Measurements from ENCODE around the gene HLCS.

The HLCS gene

GRCh38 chr21:36902793-36903192 lies 63.7 kb downstream of the HLCS start:
- Histone ChIP-seq H3K9ac (ENCODE audit: low read length) (no peak overlapping the region), H3K27me3 (ENCODE audit: control insufficient read depth, insufficient read depth, low read length) (no peaks in the 10 kb centered on the region), H3K4me3 (ENCODE audit: low read length) (no peak overlapping the region), H3K9me3 (ENCODE audit: control insufficient read depth, low read length) (no peaks in the 10 kb centered on the region), H3K36me3 (ENCODE audit: control insufficient read depth, insufficient read depth, low read length) (no peaks in the 10 kb centered on the region), H3K4me1 (ENCODE audit: control insufficient read depth, insufficient read depth, low read length) (no peaks in the 10 kb centered on the region)

- Histone ChIP-seq H3K9me3 (ENCODE audit: control insufficient read depth, low read length) (no peaks in the 10 kb centered on the region), H3K9ac (ENCODE audit: low read length) (no peak overlapping the region), H3K4me1 (ENCODE audit: control insufficient read depth, insufficient read depth, low read length) (no peaks in the 10 kb centered on the region), H3K4me3 (ENCODE audit: low read length) (no peak overlapping the region), H3K27me3 (ENCODE audit: control insufficient read depth, insufficient read depth, low read length) (no peaks in the 10 kb centered on the region), H3K36me3 (ENCODE audit: control insufficient read depth, insufficient read depth, low read length) (no peaks in the 10 kb centered on the region)
Observed at GRCh38 chr21:36902331-36902730, 64.1 kb downstream of the HLCS start.

GRCh38 chr21:36901575-36901974 lies 64.9 kb downstream of the HLCS start:
- no peak overlapping the region for H3K9ac ChIP-seq (ENCODE audit: low read length)

GRCh38 chr21:36893581-36893980 lies 72.9 kb downstream of the HLCS start:
- H3K36me3 ChIP-seq (ENCODE audit: control insufficient read depth, insufficient read depth, low read length) = no peaks in the 10 kb centered on the region
- H3K9me3 ChIP-seq (ENCODE audit: control insufficient read depth, low read length) = no peaks in the 10 kb centered on the region
- no peaks in the 10 kb centered on the region for H3K27me3 ChIP-seq (ENCODE audit: control insufficient read depth, insufficient read depth, low read length)
- H3K9ac ChIP-seq (ENCODE audit: low read length) = no peak overlapping the region
- no peaks in the 10 kb centered on the region for H3K4me1 ChIP-seq (ENCODE audit: control insufficient read depth, insufficient read depth, low read length)
- no peak overlapping the region for H3K4me3 ChIP-seq (ENCODE audit: low read length)

More at GRCh38 chr21:36901575-36901974, 64.9 kb downstream of the HLCS start:
- Histone ChIP-seq H3K4me3 (ENCODE audit: low read length) (no peak overlapping the region), H3K4me1 (ENCODE audit: control insufficient read depth, insufficient read depth, low read length) (no peaks in the 10 kb centered on the region), H3K36me3 (ENCODE audit: control insufficient read depth, insufficient read depth, low read length) (no peaks in the 10 kb centered on the region), H3K9me3 (ENCODE audit: control insufficient read depth, low read length) (no peaks in the 10 kb centered on the region), H3K27me3 (ENCODE audit: control insufficient read depth, insufficient read depth, low read length) (no peaks in the 10 kb centered on the region)

GRCh38 chr21:36892201-36892600 lies 74.3 kb downstream of the HLCS start:
- H3K4me1 ChIP-seq (ENCODE audit: control insufficient read depth, insufficient read depth, low read length) = no peaks in the 10 kb centered on the region
- H3K27me3 ChIP-seq (ENCODE audit: control insufficient read depth, insufficient read depth, low read length) = no peaks in the 10 kb centered on the region
- H3K9me3 ChIP-seq (ENCODE audit: control insufficient read depth, low read length) = no peaks in the 10 kb centered on the region
- no peak overlapping the region for H3K4me3 ChIP-seq (ENCODE audit: low read length)
- H3K9ac ChIP-seq (ENCODE audit: low read length) = no peak overlapping the region
- H3K36me3 ChIP-seq (ENCODE audit: control insufficient read depth, insufficient read depth, low read length) = no peaks in the 10 kb centered on the region

GRCh38 chr21:36891692-36892091 lies 74.8 kb downstream of the HLCS start:
- no peaks in the 10 kb centered on the region for H3K4me1 ChIP-seq (ENCODE audit: control insufficient read depth, insufficient read depth, low read length)
- H3K27me3 ChIP-seq (ENCODE audit: control insufficient read depth, insufficient read depth, low read length) = no peaks in the 10 kb centered on the region
- no peak overlapping the region for H3K9ac ChIP-seq (ENCODE audit: low read length)
- no peaks in the 10 kb centered on the region for H3K36me3 ChIP-seq (ENCODE audit: control insufficient read depth, insufficient read depth, low read length)
- H3K4me3 ChIP-seq (ENCODE audit: low read length) = no peak overlapping the region
- no peaks in the 10 kb centered on the region for H3K9me3 ChIP-seq (ENCODE audit: control insufficient read depth, low read length)

GRCh38 chr21:36891121-36891520 lies 75.3 kb downstream of the HLCS start:
- Histone ChIP-seq H3K9ac (ENCODE audit: low read length) (no peak overlapping the region), H3K4me3 (ENCODE audit: low read length) (no peak overlapping the region), H3K4me1 (ENCODE audit: control insufficient read depth, insufficient read depth, low read length) (no peaks in the 10 kb centered on the region), H3K27me3 (ENCODE audit: control insufficient read depth, insufficient read depth, low read length) (no peaks in the 10 kb centered on the region), H3K36me3 (ENCODE audit: control insufficient read depth, insufficient read depth, low read length) (no peaks in the 10 kb centered on the region), H3K9me3 (ENCODE audit: control insufficient read depth, low read length) (no peaks in the 10 kb centered on the region)

GRCh38 chr21:36890086-36890485 lies 76.4 kb downstream of the HLCS start:
- no peaks in the 10 kb centered on the region for H3K27me3 ChIP-seq (ENCODE audit: control insufficient read depth, insufficient read depth, low read length)
- no peak overlapping the region for H3K4me3 ChIP-seq (ENCODE audit: low read length)
- H3K4me1 ChIP-seq (ENCODE audit: control insufficient read depth, insufficient read depth, low read length) = no peaks in the 10 kb centered on the region
- no peak overlapping the region for H3K9ac ChIP-seq (ENCODE audit: low read length)
- no peaks in the 10 kb centered on the region for H3K9me3 ChIP-seq (ENCODE audit: control insufficient read depth, low read length)
- H3K36me3 ChIP-seq (ENCODE audit: control insufficient read depth, insufficient read depth, low read length) = no peaks in the 10 kb centered on the region

- Histone ChIP-seq H3K9ac (ENCODE audit: low read length) (no peak overlapping the region), H3K4me1 (ENCODE audit: control insufficient read depth, insufficient read depth, low read length) (no peaks in the 10 kb centered on the region), H3K27me3 (ENCODE audit: control insufficient read depth, insufficient read depth, low read length) (no peaks in the 10 kb centered on the region), H3K4me3 (ENCODE audit: low read length) (no peak overlapping the region), H3K36me3 (ENCODE audit: control insufficient read depth, insufficient read depth, low read length) (no peaks in the 10 kb centered on the region), H3K9me3 (ENCODE audit: control insufficient read depth, low read length) (no peaks in the 10 kb centered on the region)
Observed at GRCh38 chr21:36889401-36889800, 77.1 kb downstream of the HLCS start.

GRCh38 chr21:36888466-36888865 lies 78.0 kb downstream of the HLCS start:
- Histone ChIP-seq H3K4me1 (ENCODE audit: control insufficient read depth, insufficient read depth, low read length) (no peaks in the 10 kb centered on the region), H3K36me3 (ENCODE audit: control insufficient read depth, insufficient read depth, low read length) (no peaks in the 10 kb centered on the region)

GRCh38 chr21:36887963-36888362 lies 78.5 kb downstream of the HLCS start:
- H3K36me3 ChIP-seq (ENCODE audit: control insufficient read depth, insufficient read depth, low read length) = no peaks in the 10 kb centered on the region
- no peak overlapping the region for H3K4me3 ChIP-seq (ENCODE audit: low read length)
- H3K4me1 ChIP-seq (ENCODE audit: control insufficient read depth, insufficient read depth, low read length) = no peaks in the 10 kb centered on the region
- no peaks in the 10 kb centered on the region for H3K27me3 ChIP-seq (ENCODE audit: control insufficient read depth, insufficient read depth, low read length)
- no peak overlapping the region for H3K9ac ChIP-seq (ENCODE audit: low read length)
- H3K9me3 ChIP-seq (ENCODE audit: control insufficient read depth, low read length) = no peaks in the 10 kb centered on the region

More at GRCh38 chr21:36888466-36888865, 78.0 kb downstream of the HLCS start:
- H3K27me3 ChIP-seq (ENCODE audit: control insufficient read depth, insufficient read depth, low read length) = no peaks in the 10 kb centered on the region
- no peak overlapping the region for H3K9ac ChIP-seq (ENCODE audit: low read length)
- H3K4me3 ChIP-seq (ENCODE audit: low read length) = no peak overlapping the region
- no peaks in the 10 kb centered on the region for H3K9me3 ChIP-seq (ENCODE audit: control insufficient read depth, low read length)

GRCh38 chr21:36883532-36884486 lies 82.7 kb downstream of the HLCS start:
- H3K27me3 ChIP-seq (ENCODE audit: control insufficient read depth, insufficient read depth, low read length) = no peaks in the 10 kb centered on the region
- no peak overlapping the region for H3K4me3 ChIP-seq (ENCODE audit: low read length)
- no peak overlapping the region for H3K9ac ChIP-seq (ENCODE audit: low read length)
- H3K36me3 ChIP-seq (ENCODE audit: control insufficient read depth, insufficient read depth, low read length) = no peaks in the 10 kb centered on the region
- no peaks in the 10 kb centered on the region for H3K4me1 ChIP-seq (ENCODE audit: control insufficient read depth, insufficient read depth, low read length)
- no peaks in the 10 kb centered on the region for H3K9me3 ChIP-seq (ENCODE audit: control insufficient read depth, low read length)
